Measurements from ENCODE around the gene RESF1.

RESF1 gene

GRCh38 chr12:31951008-31951407 lies 8.2 kb upstream of the RESF1 start:
- Histone ChIP-seq H3K9me3 (ENCODE audit: insufficient read depth, low read length) (peaks cover 52% of the 10 kb centered on the region), H3K27me3 (ENCODE audit: insufficient read depth, insufficient read length) (no peaks in the 10 kb centered on the region), H3K36me3 (ENCODE audit: insufficient read depth, insufficient read length, low read length) (no peaks in the 10 kb centered on the region), H3K9ac (ENCODE audit: insufficient read length, low read depth) (no peak overlapping the region), H3K4me1 (ENCODE audit: insufficient read depth, insufficient read length) (no peaks in the 10 kb centered on the region), H3K4me3 (ENCODE audit: insufficient read length, low read depth) (no peak overlapping the region)
- no peak for DNase-seq (ENCODE audit: low read depth, low spot score)
- TF ChIP-seq YY1 (IDR thresholded peaks at IDR 0.05; ENCODE audit: insufficient read depth, insufficient read length) (no peak), ZNF274 (IDR thresholded peaks at IDR 0.05; ENCODE audit: low read depth, low read length) (no peak), SUZ12 (IDR thresholded peaks at IDR 0.05; ENCODE audit: extremely low read depth, insufficient read depth, insufficient read length) (no peak)

GRCh38 chr12:31951939-31952338 lies 7.3 kb upstream of the RESF1 start:
- Histone ChIP-seq H3K36me3 (ENCODE audit: insufficient read depth, insufficient read length, low read length) (no peaks in the 10 kb centered on the region), H3K9me3 (ENCODE audit: insufficient read depth, low read length) (peaks cover 61% of the 10 kb centered on the region), H3K4me3 (ENCODE audit: insufficient read length, low read depth) (no peak overlapping the region), H3K4me1 (ENCODE audit: insufficient read depth, insufficient read length) (no peaks in the 10 kb centered on the region), H3K9ac (ENCODE audit: insufficient read length, low read depth) (no peak overlapping the region), H3K27me3 (ENCODE audit: insufficient read depth, insufficient read length) (no peaks in the 10 kb centered on the region)
- TF ChIP-seq ZNF274 (IDR thresholded peaks at IDR 0.05; ENCODE audit: low read depth, low read length): no peak
- no peak for TF ChIP-seq SUZ12 (IDR thresholded peaks at IDR 0.05; ENCODE audit: extremely low read depth, insufficient read depth, insufficient read length)
- TF ChIP-seq YY1 (IDR thresholded peaks at IDR 0.05; ENCODE audit: insufficient read depth, insufficient read length): no peak
- no peak for DNase-seq (ENCODE audit: low read depth, low spot score)

- H3K9me3 ChIP-seq (ENCODE audit: insufficient read depth, low read length): peaks cover 59% of the 10 kb centered on the region
- TF ChIP-seq SUZ12 (IDR thresholded peaks at IDR 0.05; ENCODE audit: extremely low read depth, insufficient read depth, insufficient read length): no peak
- no peak for TF ChIP-seq YY1 (IDR thresholded peaks at IDR 0.05; ENCODE audit: insufficient read depth, insufficient read length)
- TF ChIP-seq ZNF274 (IDR thresholded peaks at IDR 0.05; ENCODE audit: low read depth, low read length): no peak
These were observed 6.8 kb upstream of the RESF1 start for GRCh38 chr12:31952418-31952817.

GRCh38 chr12:31954925-31955858 lies 4.0 kb upstream of the RESF1 start:
- TF ChIP-seq SUZ12 (IDR thresholded peaks at IDR 0.05; ENCODE audit: extremely low read depth, insufficient read depth, insufficient read length) (no peak), YY1 (IDR thresholded peaks at IDR 0.05; ENCODE audit: insufficient read depth, insufficient read length) (no peak), ZNF274 (IDR thresholded peaks at IDR 0.05; ENCODE audit: low read depth, low read length) (no peak)
- Histone ChIP-seq H3K9me3 (ENCODE audit: insufficient read depth, low read length) (peaks cover 48% of the 10 kb centered on the region; the same call in 1 of the 2 replicates), H3K36me3 (ENCODE audit: insufficient read depth, insufficient read length, low read length) (no peaks in the 10 kb centered on the region), H3K9ac (ENCODE audit: insufficient read length, low read depth) (no peak overlapping the region), H3K4me1 (ENCODE audit: insufficient read depth, insufficient read length) (no peaks in the 10 kb centered on the region), H3K4me3 (ENCODE audit: insufficient read length, low read depth) (no peak overlapping the region), H3K27me3 (ENCODE audit: insufficient read depth, insufficient read length) (no peaks in the 10 kb centered on the region)
- no peak for DNase-seq (ENCODE audit: low read depth, low spot score)

More at GRCh38 chr12:31952418-31952817, 6.8 kb upstream of the RESF1 start:
- H3K9ac ChIP-seq (ENCODE audit: insufficient read length, low read depth): no peak overlapping the region
- no peaks in the 10 kb centered on the region for H3K36me3 ChIP-seq (ENCODE audit: insufficient read depth, insufficient read length, low read length)
- H3K4me1 ChIP-seq (ENCODE audit: insufficient read depth, insufficient read length): no peaks in the 10 kb centered on the region
- no peak for DNase-seq (ENCODE audit: low read depth, low spot score)
- no peak overlapping the region for H3K4me3 ChIP-seq (ENCODE audit: insufficient read length, low read depth)
- H3K27me3 ChIP-seq (ENCODE audit: insufficient read depth, insufficient read length): no peaks in the 10 kb centered on the region

GRCh38 chr12:31958569-31959160 lies 550 bp upstream of the RESF1 start:
- Histone ChIP-seq H3K4me3 (ENCODE audit: insufficient read length, low read depth) (peak overlapping the region; percentile 91), H3K27me3 (ENCODE audit: insufficient read depth, insufficient read length) (no peaks in the 10 kb centered on the region), H3K9ac (ENCODE audit: insufficient read length, low read depth) (peak overlapping the region; percentile 68), H3K4me1 (ENCODE audit: insufficient read depth, insufficient read length) (no peaks in the 10 kb centered on the region), H3K9me3 (ENCODE audit: insufficient read depth, low read length) (peaks cover 50% of the 10 kb centered on the region), H3K36me3 (ENCODE audit: insufficient read depth, insufficient read length, low read length) (peaks cover 30% of the 10 kb centered on the region)
- TF ChIP-seq ZNF274 (IDR thresholded peaks at IDR 0.05; ENCODE audit: low read depth, low read length) (no peak), SUZ12 (IDR thresholded peaks at IDR 0.05; ENCODE audit: extremely low read depth, insufficient read depth, insufficient read length) (no peak), YY1 (IDR thresholded peaks at IDR 0.05; ENCODE audit: insufficient read depth, insufficient read length) (no peak)
- DNase-seq (ENCODE audit: low read depth, low spot score): peak; percentile 25

- Histone ChIP-seq H3K9ac (ENCODE audit: insufficient read length, low read depth) (peak overlapping the region; percentile 88), H3K36me3 (ENCODE audit: insufficient read depth, insufficient read length, low read length) (peaks cover 41% of the 10 kb centered on the region), H3K4me1 (ENCODE audit: insufficient read depth, insufficient read length) (no peaks in the 10 kb centered on the region), H3K9me3 (ENCODE audit: insufficient read depth, low read length) (peaks cover 59% of the 10 kb centered on the region), H3K4me3 (ENCODE audit: insufficient read length, low read depth) (peak overlapping the region; percentile 91), H3K27me3 (ENCODE audit: insufficient read depth, insufficient read length) (no peaks in the 10 kb centered on the region)
- no peak for TF ChIP-seq SUZ12 (IDR thresholded peaks at IDR 0.05; ENCODE audit: extremely low read depth, insufficient read depth, insufficient read length)
- no peak for TF ChIP-seq ZNF274 (IDR thresholded peaks at IDR 0.05; ENCODE audit: low read depth, low read length)
- TF ChIP-seq YY1 (IDR thresholded peaks at IDR 0.05; ENCODE audit: insufficient read depth, insufficient read length): no peak
- peak; percentile 51 for DNase-seq (ENCODE audit: low read depth, low spot score)
These were observed 631 bp downstream of the RESF1 start for GRCh38 chr12:31959701-31960391.

Data from NT2/D1 (cell line).